GM12878 (cell line): ENCODE measurements around the gene PRDM16. TPM values are rescaled to one million over a fixed set of nuclear protein-coding genes. Genes with fewer than 3 reads are reported as not detected.

Source experiments
- CUX1 ChIP-seq: IDR thresholded peaks from 2 replicates; pipeline ENCODE4 v1.6.1; 2012; ENCODE audit warnings: improper control_type of control experiment, low read depth, low read length; ENCODE audit not compliant: insufficient replicate concordance
- ETV6 ChIP-seq, 2 experiments: fragments of 450-650 bp in 1 of 2; IDR thresholded peaks in 1 of 2; conservative IDR thresholded peaks in 1 of 2; 2 replicates each; pipeline ENCODE4 v1.6.1; 2014; ENCODE audit warnings: antibody characterized with exemption in 1 of 2, borderline replicate concordance in 1 of 2, low read depth in 1 of 2, mild to moderate bottlenecking in 1 of 2, moderate library complexity in 1 of 2
- MTA3 ChIP-seq: IDR thresholded peaks from 2 replicates; pipeline ENCODE4 v1.6.1; 2012; ENCODE audit warnings: low read length, inconsistent platforms, borderline replicate concordance
- NR2F1 ChIP-seq: fragments of 450-650 bp; conservative IDR thresholded peaks from 2 replicates; pipeline ENCODE4 v1.6.1; 2017; ENCODE audit warnings: mild to moderate bottlenecking
- RFX5 ChIP-seq: IDR thresholded peaks from 2 replicates; pipeline ENCODE4 v1.6.1; 2011; ENCODE audit warnings: low read depth, low read length, improper control_type of control experiment
- SUPT20H ChIP-seq: IDR thresholded peaks from 2 replicates; pipeline ENCODE4 v1.6.1; 2011; ENCODE audit warnings: low read depth, mild to moderate bottlenecking, low read length, moderate library complexity, borderline replicate concordance; ENCODE audit not compliant: control insufficient read depth
- ZBTB11 ChIP-seq: fragments of 450-650 bp; formaldehyde crosslinking; IDR thresholded peaks from 2 replicates; pipeline ENCODE4 v1.5.0; 2022; ENCODE audit warnings: mild to moderate bottlenecking, missing genetic modification characterization
- ZNF24 ChIP-seq: fragments of 450-650 bp; IDR thresholded peaks from 2 replicates; pipeline ENCODE4 v1.6.1; 2017; ENCODE audit warnings: antibody characterized with exemption, mild to moderate bottlenecking
- polyA plus RNA-seq, 11 experiments: library from polyadenylated mRNA; depleted of rRNA in 4 of 11; unstranded in 6 of 11; stranded (reverse) in 5 of 11; fragments of >200 nt; fragmentation: Nextera tagmentation in 4 of 11; fragmentation: Illumina TruSeq in 1 of 11; extraction: Ambion mirVana in 4 of 11; extraction: Trizol in 1 of 11; gene quantifications; 1 replicate in 1 of 11; 2 replicates in 10 of 11; pipeline versions ENCODE4 v1.2.1 to v1.2.3, GENCODE V29; 2011 to 2016; ENCODE audit warnings: inconsistent platforms in 2 of 11, missing spikeins in 2 of 11, low read depth in 1 of 11
- total RNA-seq, 4 experiments: library from RNA; depleted of rRNA in 3 of 4; stranded (reverse); fragments of >200 nt in 3 of 4; fragmentation: Illumina TruSeq in 1 of 4; extraction: Trizol in 1 of 4; gene quantifications; 2 replicates each; pipeline versions ENCODE4 v1.2.1 to v1.2.3, GENCODE V29; 2013 to 2021

Gene PRDM16
- total and polyA plus RNA-seq, 10 of the 15 experiments (the other 5 are each of a cell fraction or from before 2014, with no cell fraction given): 0.03 TPM; not detected in 9

- TF ChIP-seq CUX1 (no peak), RFX5 (no peak), MTA3 (no peak), ZBTB11 (no peak), ETV6 (conservative IDR thresholded peaks at IDR 0.05 in 1 of 2, IDR thresholded peaks at IDR 0.05 in 1 of 2; ENCODE audit: borderline replicate concordance in 1 of 2, low read depth in 1 of 2) (no peak), NR2F1 (no peak), SUPT20H (no peak), ZNF24 (no peak)
Observed at GRCh38 chr1:3101124-3101939, 32.3 kb downstream of the PRDM16 start (continued).
